Adrenal gland (tissue), 5 donors: ENCODE results near the gene FAF1.

Experiments used
- POLR2A ChIP-seq, 2 donors: fragments of 450-650 bp; IDR thresholded peaks; one replicate each; pipeline ENCODE4 v1.6.1; 2017; ENCODE audit warnings: antibody characterized with exemption in 2 of 2, mild to moderate bottlenecking in 2 of 2, moderate library complexity in 1 of 2
- TF ChIP-seq, protein P1 (sequence below), 6 experiments: fragments of 450-650 bp in 4 of 6; fragments of 200-600 bp in 2 of 6; sonication (generic) in 1 of 6; IDR thresholded peaks; 1 replicate in 5 of 6; 2 replicates in 1 of 6; pipeline versions ENCODE4 v1.5.1 to v1.8.0; 2016 to 2021; ENCODE audit warnings: antibody characterized with exemption in 6 of 6, mild to moderate bottlenecking in 2 of 6, moderate library complexity in 1 of 6
- donor health status: DM: no; HTN: no; CAD: no.

DNA sequence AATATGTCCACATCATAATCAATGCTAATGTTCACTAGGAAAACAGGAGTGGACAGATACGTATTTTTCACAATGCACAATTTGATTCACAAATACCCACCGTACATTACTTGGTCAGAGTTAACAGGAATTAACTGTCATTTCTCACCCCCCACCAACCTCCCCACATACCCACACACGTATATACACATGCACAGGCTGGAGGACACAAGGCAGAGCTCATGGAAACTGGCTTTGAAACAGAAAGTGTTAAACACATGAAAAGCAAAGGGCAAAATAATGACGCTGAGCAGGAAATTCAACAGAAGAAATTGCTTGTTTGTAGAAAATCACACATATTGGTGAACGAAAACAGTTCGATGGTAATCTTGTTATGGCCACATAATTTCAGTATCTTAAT, 348.4 kb downstream of the FAF1 start:
- TF ChIP-seq, protein P1, sequence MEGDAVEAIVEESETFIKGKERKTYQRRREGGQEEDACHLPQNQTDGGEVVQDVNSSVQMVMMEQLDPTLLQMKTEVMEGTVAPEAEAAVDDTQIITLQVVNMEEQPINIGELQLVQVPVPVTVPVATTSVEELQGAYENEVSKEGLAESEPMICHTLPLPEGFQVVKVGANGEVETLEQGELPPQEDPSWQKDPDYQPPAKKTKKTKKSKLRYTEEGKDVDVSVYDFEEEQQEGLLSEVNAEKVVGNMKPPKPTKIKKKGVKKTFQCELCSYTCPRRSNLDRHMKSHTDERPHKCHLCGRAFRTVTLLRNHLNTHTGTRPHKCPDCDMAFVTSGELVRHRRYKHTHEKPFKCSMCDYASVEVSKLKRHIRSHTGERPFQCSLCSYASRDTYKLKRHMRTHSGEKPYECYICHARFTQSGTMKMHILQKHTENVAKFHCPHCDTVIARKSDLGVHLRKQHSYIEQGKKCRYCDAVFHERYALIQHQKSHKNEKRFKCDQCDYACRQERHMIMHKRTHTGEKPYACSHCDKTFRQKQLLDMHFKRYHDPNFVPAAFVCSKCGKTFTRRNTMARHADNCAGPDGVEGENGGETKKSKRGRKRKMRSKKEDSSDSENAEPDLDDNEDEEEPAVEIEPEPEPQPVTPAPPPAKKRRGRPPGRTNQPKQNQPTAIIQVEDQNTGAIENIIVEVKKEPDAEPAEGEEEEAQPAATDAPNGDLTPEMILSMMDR (IDR thresholded peaks at IDR 0.05) = no peak
- no peak for TF ChIP-seq POLR2A (IDR thresholded peaks at IDR 0.05)
